Hepatocyte (in vitro differentiated cells): ENCODE results near the gene CAMK1G. TPM values are rescaled to one million over a fixed set of nuclear protein-coding genes. Genes with fewer than 3 reads are reported as not detected.

Source experiments
- DNase-seq: peaks from one replicate; pipeline ENCODE4 v3.0.0-alpha.2; 2016; ENCODE audit warnings: low spot score
- H2AFZ ChIP-seq: fragments of 200-600 bp; sonication (generic); 2 replicates; pipeline ENCODE4 v1.6.0; 2016; ENCODE audit warnings: antibody characterized with exemption, mild to moderate bottlenecking
- H3K27ac ChIP-seq: fragments of 200-600 bp; sonication (generic); 2 replicates; pipeline ENCODE4 v1.5.1; 2016; ENCODE audit warnings: mild to moderate bottlenecking
- H3K27me3 ChIP-seq: fragments of 200-600 bp; sonication (generic); 2 replicates; pipeline ENCODE4 v1.6.1; 2016
- H3K36me3 ChIP-seq: fragments of 200-600 bp; sonication (generic); replicated peaks from 2 replicates; pipeline ENCODE4 v1.5.1; 2016; ENCODE audit warnings: low read depth; ENCODE audit not compliant: insufficient read depth
- H3K4me1 ChIP-seq: fragments of 200-600 bp; sonication (generic); 2 replicates; pipeline ENCODE4 v1.5.1; 2016; ENCODE audit warnings: mild to moderate bottlenecking, moderate library complexity; ENCODE audit not compliant: insufficient read depth
- H3K4me2 ChIP-seq: fragments of 200-600 bp; sonication (generic); 2 replicates; pipeline ENCODE4 v1.6.0; 2016
- H3K4me3 ChIP-seq: fragments of 200-600 bp; sonication (generic); 2 replicates; pipeline ENCODE4 v1.5.1; 2016; ENCODE audit warnings: mild to moderate bottlenecking
- H3K79me2 ChIP-seq: fragments of 200-600 bp; sonication (generic); 2 replicates; pipeline ENCODE4 v1.6.0; 2017; ENCODE audit warnings: mild to moderate bottlenecking
- H3K9me2 ChIP-seq: fragments of 200-600 bp; sonication (generic); replicated peaks from 2 replicates; pipeline ENCODE4 v1.6.0; 2017; ENCODE audit warnings: mild to moderate bottlenecking; ENCODE audit not compliant: insufficient read depth
- H3K9me3 ChIP-seq: fragments of 200-600 bp; sonication (generic); 2 replicates; pipeline ENCODE4 v1.5.1; 2016; ENCODE audit warnings: low read depth, mild to moderate bottlenecking
- H4K20me1 ChIP-seq: fragments of 200-600 bp; sonication (generic); 2 replicates; pipeline ENCODE4 v1.6.0; 2016; ENCODE audit warnings: mild to moderate bottlenecking; ENCODE audit not compliant: insufficient read depth, poor library complexity, severe bottlenecking
- CTCF ChIP-seq: fragments of 200-600 bp; sonication (generic); IDR thresholded peaks from 2 replicates; pipeline ENCODE4 v1.5.1; 2016; ENCODE audit warnings: antibody characterized with exemption, mild to moderate bottlenecking; ENCODE audit not compliant: poor library complexity
- EZH2 ChIP-seq: fragments of 200-600 bp; sonication (generic); IDR thresholded peaks from 2 replicates; pipeline ENCODE4 v1.6.1; 2016; ENCODE audit warnings: antibody characterized with exemption, mild to moderate bottlenecking, borderline replicate concordance
- EZH2phosphoT487 ChIP-seq: fragments of 200-600 bp; sonication (generic); IDR thresholded peaks from one replicate; pipeline ENCODE4 v1.6.1; 2018; ENCODE audit warnings: antibody characterized with exemption, mild to moderate bottlenecking, low read depth, moderate library complexity; ENCODE audit not compliant: unreplicated experiment, severe bottlenecking
- WGBS: methylation state at CpG from one replicate; pipeline ENCODE4 v1.1.6; 2016; ENCODE audit warnings: low lambda C conversion rate; ENCODE audit errors: missing lambda C conversion rate; 5-methylcytosine and 5-hydroxymethylcytosine counted together
- polyA plus RNA-seq: library from polyadenylated mRNA; unstranded; fragments of >200 nt; fragmentation: Nextera tagmentation; extraction: Ambion mirVana; gene quantifications from 2 replicates; pipeline ENCODE4 v1.2.1, GENCODE V29; 2016
- total RNA-seq: library from RNA; depleted of rRNA; stranded (reverse); fragments of >200 nt; gene quantifications from 2 replicates; pipeline ENCODE4 v1.2.3, GENCODE V29; 2014

The CAMK1G gene
- total and polyA plus RNA-seq, 2 experiments from 2014 or later = 1.1 to 1.2 TPM

- Histone ChIP-seq H3K27me3 (no peaks in the 10 kb centered on the region), H3K36me3 (no peaks in the 10 kb centered on the region), H3K4me3 (no peak overlapping the region), H2AFZ (no peak overlapping the region), H3K27ac (no peak overlapping the region), H3K9me3 (no peaks in the 10 kb centered on the region), H3K9me2 (no peaks in the 10 kb centered on the region), H3K4me1 (no peaks in the 10 kb centered on the region), H3K4me2 (no peak overlapping the region), H3K79me2 (no peaks in the 10 kb centered on the region), H4K20me1 (no peaks in the 10 kb centered on the region)
- TF ChIP-seq EZH2 (no peak), CTCF (no peak), EZH2phosphoT487 (no peak)
- DNase-seq = no peak
Observed at GRCh38 chr1:209539576-209539975, 43.9 kb upstream of the CAMK1G start.

- H3K36me3 ChIP-seq = no peaks in the 10 kb centered on the region
- H3K4me3 ChIP-seq = no peak overlapping the region
- no peaks in the 10 kb centered on the region for H3K27me3 ChIP-seq
- no peaks in the 10 kb centered on the region for H3K9me3 ChIP-seq
- no peak overlapping the region for H3K27ac ChIP-seq
- H3K4me1 ChIP-seq = no peaks in the 10 kb centered on the region
- TF ChIP-seq CTCF (no peak), EZH2phosphoT487 (no peak), EZH2 (no peak)
- H3K4me2 ChIP-seq = no peak overlapping the region
- no peak overlapping the region for H2AFZ ChIP-seq
- no peaks in the 10 kb centered on the region for H4K20me1 ChIP-seq
- no peak for DNase-seq
- no peaks in the 10 kb centered on the region for H3K9me2 ChIP-seq
- H3K79me2 ChIP-seq = no peaks in the 10 kb centered on the region
Observed at GRCh38 chr1:209542585-209542984, 40.9 kb upstream of the CAMK1G start.

- no peaks in the 10 kb centered on the region for H3K79me2 ChIP-seq
- no peak overlapping the region for H2AFZ ChIP-seq
- H3K4me3 ChIP-seq = no peak overlapping the region
- no peaks in the 10 kb centered on the region for H3K9me3 ChIP-seq
- H3K4me1 ChIP-seq = peaks cover 5% of the 10 kb centered on the region
- no peak for DNase-seq
- no peak overlapping the region for H3K27ac ChIP-seq
- no peak overlapping the region for H3K4me2 ChIP-seq
- H3K36me3 ChIP-seq = no peaks in the 10 kb centered on the region
- H3K9me2 ChIP-seq = no peaks in the 10 kb centered on the region
- H4K20me1 ChIP-seq = no peaks in the 10 kb centered on the region
- WGBS = 78% methylated on average over 2 of the region's 2 CpGs
- H3K27me3 ChIP-seq = no peaks in the 10 kb centered on the region
- TF ChIP-seq CTCF (no peak), EZH2phosphoT487 (no peak), EZH2 (no peak)
Observed at GRCh38 chr1:209544098-209544497, 39.4 kb upstream of the CAMK1G start.

- H3K4me1 ChIP-seq = peaks cover 11% of the 10 kb centered on the region
Observed at GRCh38 chr1:209545423-209545822, 38.1 kb upstream of the CAMK1G start.

More at GRCh38 chr1:209545423-209545822, 38.1 kb upstream of the CAMK1G start:
- Histone ChIP-seq H3K9me3 (no peaks in the 10 kb centered on the region), H4K20me1 (no peaks in the 10 kb centered on the region), H3K9me2 (no peaks in the 10 kb centered on the region), H2AFZ (no peak overlapping the region), H3K79me2 (no peaks in the 10 kb centered on the region), H3K4me2 (no peak overlapping the region), H3K36me3 (no peaks in the 10 kb centered on the region), H3K27me3 (no peaks in the 10 kb centered on the region), H3K4me3 (no peak overlapping the region), H3K27ac (no peak overlapping the region)
- no peak for DNase-seq
- 94% methylated on average over 3 of the region's 3 CpGs for WGBS
- TF ChIP-seq CTCF = no peak
- TF ChIP-seq EZH2 = no peak
- no peak for TF ChIP-seq EZH2phosphoT487
